Posterior vena cava (tissue), 2 donors: ENCODE measurements around the gene MYLK4. TPM values are rescaled to one million over a fixed set of nuclear protein-coding genes. Genes with fewer than 3 reads are reported as not detected.

Experiments
- DNase-seq: peaks from one replicate; pipeline ENCODE4 v3.0.0-alpha.2; 2020; ENCODE audit warnings: low spot score
- intact Hi-C, 2 donors: fragments of 100-400 bp; cut with DNase I; formaldehyde crosslinking; loops; one replicate each; pipeline versions ENCODE4 v1.14.1 to v1.14.2; 2022 to 2023
- total RNA-seq, 2 donors: library from RNA; stranded (reverse); fragmentation: NEBNext Ultra II Directional; extraction: Animal tissue kit (Norgen Biotek cat#: 25700); gene quantifications; one replicate each; pipeline ENCODE4 v1.2.1, GENCODE V29; 2021
- donor health status: DM: yes; HTN: yes; CAD: no.
- donor health status: DM: yes; HTN: yes; CAD: no.

MYLK4 gene
- total RNA-seq, 2 donors from 2014 or later: 0.67 to 0.74 TPM

- intact Hi-C loops: no loop called here
These were observed 66.5 kb downstream of the MYLK4 start for GRCh38 chr6:2684103-2684749.

GRCh38 chr6:2680264-2680922, 70.3 kb downstream of the MYLK4 start:
- no peak for DNase-seq
- intact Hi-C loops: no loop called here

More at GRCh38 chr6:2684103-2684749, 66.5 kb downstream of the MYLK4 start:
- DNase-seq: no peak

- no peak for DNase-seq
- intact Hi-C loops: no loop called here
These were observed 73.6 kb downstream of the MYLK4 start for GRCh38 chr6:2677080-2677593.

GRCh38 chr6:2676048-2676447, 74.7 kb downstream of the MYLK4 start:
- no peak for DNase-seq
- intact Hi-C loops: no loop called here

- DNase-seq: no peak
These were observed 75.9 kb downstream of the MYLK4 start for GRCh38 chr6:2674857-2675256.

GRCh38 chr6:2669067-2669700, 81.5 kb downstream of the MYLK4 start:
- no peak for DNase-seq
- intact Hi-C loops: no loop called here

More at GRCh38 chr6:2674857-2675256, 75.9 kb downstream of the MYLK4 start:
- intact Hi-C loops: no loop called here

- no peak for DNase-seq
- intact Hi-C loops: no loop called here
These were observed 83.1 kb downstream of the MYLK4 start for GRCh38 chr6:2667617-2668016.

GRCh38 chr6:2666906-2667575, 83.7 kb downstream of the MYLK4 start:
- DNase-seq: no peak
- intact Hi-C loops: no loop called here

GRCh38 chr6:2665146-2666070, 85.3 kb downstream of the MYLK4 start:
- no peak for DNase-seq
- intact Hi-C loops: no loop called here

- intact Hi-C loops: no loop called here
These were observed 87.6 kb downstream of the MYLK4 start for GRCh38 chr6:2663123-2663522.

GRCh38 chr6:2661651-2662050, 89.1 kb downstream of the MYLK4 start:
- intact Hi-C loops: no loop called here
- DNase-seq: no peak

More at GRCh38 chr6:2663123-2663522, 87.6 kb downstream of the MYLK4 start:
- no peak for DNase-seq

GRCh38 chr6:2659882-2660281, 90.8 kb downstream of the MYLK4 start:
- intact Hi-C loops: no loop called here

GRCh38 chr6:2659381-2659780, 91.3 kb downstream of the MYLK4 start:
- intact Hi-C loops: no loop called here
- DNase-seq: no peak

More at GRCh38 chr6:2659882-2660281, 90.8 kb downstream of the MYLK4 start:
- no peak for DNase-seq

GRCh38 chr6:2658788-2659187, 91.9 kb downstream of the MYLK4 start:
- intact Hi-C loops: no loop called here
- no peak for DNase-seq

- intact Hi-C loops: no loop called here
- DNase-seq: no peak
These were observed 94.2 kb downstream of the MYLK4 start for GRCh38 chr6:2656460-2657079.

GRCh38 chr6:2655844-2656433, 94.8 kb downstream of the MYLK4 start:
- intact Hi-C loops: no loop called here
- no peak for DNase-seq

- intact Hi-C loops: no loop called here
- DNase-seq: no peak
These were observed 97.2 kb downstream of the MYLK4 start for GRCh38 chr6:2653369-2654032.
